Hepatocyte (in vitro differentiated cells): Measurements from ENCODE around the gene SLC5A10.

ENCODE experiments used
- EZH2 ChIP-seq: fragments of 200-600 bp; sonication (generic); IDR thresholded peaks from 2 replicates; pipeline ENCODE4 v1.6.1; 2016; ENCODE audit warnings: antibody characterized with exemption, mild to moderate bottlenecking, borderline replicate concordance
- TF ChIP-seq, protein P1 (sequence below): fragments of 200-600 bp; sonication (generic); IDR thresholded peaks from 2 replicates; pipeline ENCODE4 v1.5.1; 2016; ENCODE audit warnings: antibody characterized with exemption, mild to moderate bottlenecking; ENCODE audit not compliant: poor library complexity

DNA sequence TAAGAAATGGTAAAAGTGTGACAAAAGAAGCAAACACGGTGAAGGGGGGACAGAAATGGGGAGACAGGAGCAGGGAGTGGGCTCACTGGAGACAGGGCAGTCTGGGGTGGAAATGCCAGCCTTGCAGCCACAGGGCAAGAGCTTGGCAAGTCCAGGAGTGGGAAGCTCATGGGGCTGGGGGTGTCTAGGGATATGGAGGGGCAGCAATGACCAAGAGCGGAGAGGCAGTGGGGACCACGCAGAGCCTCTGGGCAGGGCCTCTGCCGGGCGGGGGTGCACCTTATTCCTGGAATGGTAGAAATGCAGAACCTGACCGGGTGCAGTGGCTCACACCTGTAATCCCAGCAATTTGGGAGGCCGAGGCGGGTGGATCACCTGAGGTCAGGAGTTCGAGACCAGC, 12.6 kb downstream of the SLC5A10 start:
- TF ChIP-seq, protein P1, sequence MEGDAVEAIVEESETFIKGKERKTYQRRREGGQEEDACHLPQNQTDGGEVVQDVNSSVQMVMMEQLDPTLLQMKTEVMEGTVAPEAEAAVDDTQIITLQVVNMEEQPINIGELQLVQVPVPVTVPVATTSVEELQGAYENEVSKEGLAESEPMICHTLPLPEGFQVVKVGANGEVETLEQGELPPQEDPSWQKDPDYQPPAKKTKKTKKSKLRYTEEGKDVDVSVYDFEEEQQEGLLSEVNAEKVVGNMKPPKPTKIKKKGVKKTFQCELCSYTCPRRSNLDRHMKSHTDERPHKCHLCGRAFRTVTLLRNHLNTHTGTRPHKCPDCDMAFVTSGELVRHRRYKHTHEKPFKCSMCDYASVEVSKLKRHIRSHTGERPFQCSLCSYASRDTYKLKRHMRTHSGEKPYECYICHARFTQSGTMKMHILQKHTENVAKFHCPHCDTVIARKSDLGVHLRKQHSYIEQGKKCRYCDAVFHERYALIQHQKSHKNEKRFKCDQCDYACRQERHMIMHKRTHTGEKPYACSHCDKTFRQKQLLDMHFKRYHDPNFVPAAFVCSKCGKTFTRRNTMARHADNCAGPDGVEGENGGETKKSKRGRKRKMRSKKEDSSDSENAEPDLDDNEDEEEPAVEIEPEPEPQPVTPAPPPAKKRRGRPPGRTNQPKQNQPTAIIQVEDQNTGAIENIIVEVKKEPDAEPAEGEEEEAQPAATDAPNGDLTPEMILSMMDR = no peak
- no peak for TF ChIP-seq EZH2
